B cell (primary cell): Measurements from ENCODE around the gene JMJD8. TPM values are rescaled to one million over a fixed set of nuclear protein-coding genes. Genes with fewer than 3 reads are reported as not detected.

Source experiments
- ATAC-seq: fragments of 200-7000 bp; cut with Tn5 transposase; one replicate; pipeline ENCODE4 v1.10.0; 2021; ENCODE audit warnings: low read depth, mild to moderate bottlenecking, moderate number of reproducible peaks, moderate library complexity
- CTCF ChIA-PET: fragments of 350-600 bp; sonication (Branson Sonifier 250); formaldehyde crosslinking; loops from one replicate; lab custom pipeline; 2021; ENCODE audit warnings: antibody characterized with exemption, inconsistent platforms; lab: Charles Lee
- POLR2A ChIA-PET: fragments of 350-600 bp; sonication (Branson Sonifier 250); formaldehyde crosslinking; loops from one replicate; lab custom pipeline; 2021; ENCODE audit warnings: antibody characterized with exemption; lab: Charles Lee
- DNase-seq: peaks from one replicate; pipeline ENCODE4 v3.0.0; 2013
- H2AFZ ChIP-seq: 2 replicates; pipeline ENCODE4 v1.6.1; 2012; ENCODE audit warnings: mild to moderate bottlenecking, low read depth, low read length; ENCODE audit not compliant: insufficient read depth, poor library complexity, severe bottlenecking
- H3K27ac ChIP-seq, 2 donors: 1 replicate in 1 of 2; 2 replicates in 1 of 2; pipeline ENCODE4 v1.5.1; 2012 to 2013; ENCODE audit warnings: low read length in 2 of 2, mild to moderate bottlenecking in 2 of 2, moderate library complexity in 1 of 2
- H3K27me3 ChIP-seq, 4 experiments: fragments of 200-600 bp in 1 of 4; sonication (generic) in 1 of 4; replicated peaks in 1 of 4; 1 replicate in 2 of 4; 2 replicates in 2 of 4; pipeline versions ENCODE4 v1.6.1 to v1.7.0; 2013 to 2016; ENCODE audit warnings: low read length in 3 of 4, mild to moderate bottlenecking in 2 of 4, mixed read lengths in 1 of 4, moderate library complexity in 1 of 4; ENCODE audit not compliant: insufficient read depth in 4 of 4, control insufficient read depth in 3 of 4; ENCODE audit errors: control extremely low read depth in 1 of 4
- H3K36me3 ChIP-seq, 2 experiments: replicated peaks in 1 of 2; 1 replicate in 1 of 2; 2 replicates in 1 of 2; pipeline versions ENCODE4 v1.6.1 to v1.7.1; 2013; ENCODE audit warnings: low read length in 1 of 2; ENCODE audit not compliant: insufficient read depth in 2 of 2, control insufficient read depth in 1 of 2; ENCODE audit errors: control extremely low read depth in 1 of 2, extremely low read depth in 1 of 2
- H3K4me1 ChIP-seq, 2 donors: fragments of 200-600 bp in 1 of 2; sonication (generic) in 1 of 2; 1 replicate in 1 of 2; 2 replicates in 1 of 2; pipeline versions ENCODE4 v1.5.1 to v1.6.1; 2013 to 2017; ENCODE audit warnings: low read length in 2 of 2; ENCODE audit not compliant: control insufficient read depth in 2 of 2, insufficient read depth in 2 of 2
- H3K4me2 ChIP-seq: replicated peaks from 2 replicates; pipeline ENCODE3; 2012; ENCODE audit warnings: mild to moderate bottlenecking, low read depth, low read length; ENCODE audit not compliant: poor library complexity, severe bottlenecking
- H3K4me3 ChIP-seq, 5 experiments: fragments of 200-600 bp in 1 of 5; sonication (generic) in 1 of 5; 1 replicate in 3 of 5; 2 replicates in 2 of 5; pipeline versions ENCODE4 v1.5.1 to v1.7.0; 2011 to 2016; ENCODE audit warnings: low read length in 4 of 5, mild to moderate bottlenecking in 4 of 5, low read depth in 2 of 5, control low read depth in 1 of 5, moderate library complexity in 1 of 5; ENCODE audit not compliant: insufficient read depth in 1 of 5; ENCODE audit errors: control extremely low read depth in 1 of 5, extremely low read depth in 1 of 5
- H3K79me2 ChIP-seq: fragments of 200-600 bp; sonication (generic); one replicate; pipeline ENCODE4 v1.6.0; 2016; ENCODE audit warnings: low read length; ENCODE audit not compliant: control insufficient read depth, insufficient read depth
- H3K9ac ChIP-seq: fragments of 200-600 bp; sonication (generic); 2 replicates; pipeline ENCODE4 v1.6.1; 2017; ENCODE audit warnings: mild to moderate bottlenecking, low read length, moderate library complexity
- H3K9me3 ChIP-seq, 3 donors: one replicate each; pipeline versions ENCODE4 v1.6.1 to v1.7.1; 2013; ENCODE audit warnings: low read length in 2 of 3; ENCODE audit not compliant: control insufficient read depth in 2 of 3, insufficient read depth in 1 of 3; ENCODE audit errors: control extremely low read depth in 1 of 3
- H4K20me1 ChIP-seq: 2 replicates; pipeline ENCODE4 v1.6.0; 2012; ENCODE audit warnings: mild to moderate bottlenecking, low read length; ENCODE audit not compliant: insufficient read depth, control insufficient read depth, poor library complexity, severe bottlenecking
- H3K27ac Mint-ChIP-seq: one replicate; pipeline ENCODE4 v1.8.0; 2021; ENCODE audit warnings: mixed read lengths
- H3K27me3 Mint-ChIP-seq: one replicate; pipeline ENCODE4 v1.8.0; 2021; ENCODE audit warnings: mixed read lengths
- H3K4me1 Mint-ChIP-seq: one replicate; pipeline ENCODE4 v1.8.0; 2021; ENCODE audit warnings: mixed read lengths
- H3K4me3 Mint-ChIP-seq: one replicate; pipeline ENCODE4 v1.8.0; 2021; ENCODE audit warnings: mixed read lengths
- H3K9me3 Mint-ChIP-seq: one replicate; pipeline ENCODE4 v1.8.0; 2022; ENCODE audit warnings: mixed read lengths; ENCODE audit not compliant: insufficient read depth
- CTCF ChIP-seq: fragments of 200-600 bp; IDR thresholded peaks from one replicate; pipeline ENCODE4 v1.8.0; 2022; ENCODE audit warnings: antibody characterized with exemption, mild to moderate bottlenecking
- EZH2 ChIP-seq: IDR thresholded peaks from 2 replicates; pipeline ENCODE4 v1.6.1; 2012; ENCODE audit warnings: borderline replicate concordance, low read depth, mild to moderate bottlenecking, moderate library complexity, low read length; ENCODE audit not compliant: insufficient read depth, poor library complexity, severe bottlenecking
- WGBS: methylation state at CpG from one replicate; pipeline ENCODE4 v1.1.5; 2013; ENCODE audit warnings: missing lambda C conversion rate; ENCODE audit not compliant: insufficient coverage; 5-methylcytosine and 5-hydroxymethylcytosine counted together
- intact Hi-C: fragments of 100-400 bp; cut with micrococcal nuclease; formaldehyde crosslinking; loops from one replicate; pipeline ENCODE4 v1.10.0; 2022
- polyA plus RNA-seq: library from polyadenylated mRNA; depleted of rRNA; stranded (reverse); fragments of >200 nt; gene quantifications from 2 replicates; pipeline ENCODE4 v1.2.3, GENCODE V29; 2012
- total RNA-seq, 2 donors: library from RNA; stranded (reverse); fragments of 120-200 nt in 1 of 2; gene quantifications; 1 replicate in 1 of 2; 2 replicates in 1 of 2; pipeline versions ENCODE4 v1.2.3 to v1.2.4, GENCODE V29; 2013 to 2022

Gene JMJD8
- total and polyA plus RNA-seq, 2 donors (not counting 1 experiment from before 2014, with no cell fraction given), result 46.3 to 69.3 TPM

DNA sequence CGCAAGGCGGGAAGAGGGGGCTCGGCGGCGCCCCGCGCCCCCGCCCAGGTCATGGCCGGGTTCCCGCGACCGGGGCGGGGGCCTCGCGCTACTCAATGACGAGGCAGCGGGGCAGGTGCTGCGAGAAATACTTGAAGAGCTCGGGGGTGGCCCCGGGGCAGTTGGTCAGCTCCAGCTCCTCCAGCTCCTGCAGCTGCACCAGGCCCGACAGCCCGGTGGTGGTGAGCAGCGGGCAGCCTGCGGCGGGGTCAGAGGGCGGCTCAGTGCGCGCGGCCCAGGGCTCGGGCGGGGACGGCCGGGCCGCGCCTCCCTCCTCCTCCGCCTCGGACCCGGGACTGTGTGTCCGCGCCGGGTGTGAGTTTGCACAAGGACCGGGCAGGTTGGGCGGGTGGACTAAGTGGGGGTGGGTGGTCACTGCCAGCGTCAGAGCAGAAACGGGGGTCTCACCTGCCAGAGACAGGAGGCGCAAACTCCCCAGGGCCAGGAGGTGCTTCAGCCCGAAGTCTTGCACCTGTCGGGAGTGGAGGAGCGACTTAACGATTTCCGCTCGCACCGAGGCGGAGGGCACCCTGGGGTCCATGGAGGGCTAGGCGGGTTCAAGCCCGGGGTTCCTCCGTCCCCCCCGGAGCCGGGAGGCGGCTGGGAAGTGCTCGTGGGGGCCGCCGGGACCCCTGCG lies 10.2 kb upstream of the JMJD8 start:
- ChIA-PET CTCF (no interaction called here), POLR2A (no interaction called here)
- DNase-seq (no peak), ATAC-seq (no peak)
- H3K4me2 ChIP-seq, result peak overlapping the region; percentile 96
- H3K9ac ChIP-seq, result peak overlapping the region; percentile 58
- Mint-ChIP-seq H3K4me3 (peak overlapping the region; percentile 75), H3K27ac (no peak overlapping the region), H3K4me1 (peaks cover 23% of the 10 kb centered on the region), H3K27me3 (peaks cover 17% of the 10 kb centered on the region), H3K9me3 (no peaks in the 10 kb centered on the region)
- H3K4me1 ChIP-seq, result peaks cover 30 to 39% of the 10 kb centered on the region in 2 donors
- H3K79me2 ChIP-seq, result peaks cover 7% of the 10 kb centered on the region
- TF ChIP-seq CTCF, result no peak
- TF ChIP-seq EZH2, result peak; percentile 95
- no peak overlapping the region for H3K27ac ChIP-seq
- WGBS, result 3% methylated on average over 54 of the region's 64 CpGs
- peak overlapping the region in 4 of 5 experiments; percentile 40 to 58 (median 52) for H3K4me3 ChIP-seq
- H2AFZ ChIP-seq, result peak overlapping the region; percentile 33
- no peaks in the 10 kb centered on the region for H3K36me3 ChIP-seq
- H3K9me3 ChIP-seq, result peaks cover 0 to 32% (median 0%) of the 10 kb centered on the region in 3 donors
- H3K27me3 ChIP-seq, result peaks cover 0 to 47% (median 17%) of the 10 kb centered on the region in 4 experiments
- intact Hi-C loops, result no loop called here
- H4K20me1 ChIP-seq, result peaks cover 2% of the 10 kb centered on the region

GRCh38 chr16:693766-694165 lies 9.6 kb upstream of the JMJD8 start:
- 5% methylated on average over 33 of the region's 37 CpGs for WGBS
- peaks cover 36 to 41% of the 10 kb centered on the region in 2 donors for H3K4me1 ChIP-seq

More at GRCh38 chr16:693766-694165, 9.6 kb upstream of the JMJD8 start:
- Histone ChIP-seq H3K27ac (no peak overlapping the region), H3K4me3 (peak overlapping the region in 1 of 5 experiments; percentile 58), H3K9me3 (peaks cover 0 to 28% (median 0%) of the 10 kb centered on the region in 3 donors), H3K4me2 (peak overlapping the region; percentile 96), H3K36me3 (no peaks in the 10 kb centered on the region), H3K9ac (no peak overlapping the region), H2AFZ (no peak overlapping the region), H3K79me2 (peaks cover 12% of the 10 kb centered on the region), H4K20me1 (peaks cover 4% of the 10 kb centered on the region), H3K27me3 (peaks cover 0 to 42% (median 15%) of the 10 kb centered on the region in 4 experiments)
- intact Hi-C loops, result no loop called here
- Mint-ChIP-seq H3K27ac (no peak overlapping the region), H3K4me1 (peaks cover 27% of the 10 kb centered on the region), H3K27me3 (peaks cover 17% of the 10 kb centered on the region), H3K4me3 (peak overlapping the region; percentile 29), H3K9me3 (no peaks in the 10 kb centered on the region)
- no peak for TF ChIP-seq EZH2
- TF ChIP-seq CTCF, result no peak
- ATAC-seq (no peak), DNase-seq (no peak)
- ChIA-PET POLR2A (no interaction called here), CTCF (no interaction called here)
